Activated CD8-positive, alpha-beta T cell treated with anti-CD3 and anti-CD28 coated beads for 36 hours (primary cell): ENCODE data around the gene RAB33B. TPM values are rescaled to one million over a fixed set of nuclear protein-coding genes. Genes with fewer than 3 reads are reported as not detected.
"Not testable (repeated sequence)": the region's sequence is repeated elsewhere in the genome, so short reads cannot be mapped to it uniquely, and the experiment has no call there.

Experiments used
- ATAC-seq: fragments of 200-7000 bp; cut with Tn5 transposase; one replicate; pipeline ENCODE4 v1.10.0; 2021; ENCODE audit warnings: mild to moderate bottlenecking, moderate library complexity
- CTCF ChIA-PET: fragments of 350-600 bp; sonication (Branson Sonifier 250); formaldehyde crosslinking; loops from one replicate; lab custom pipeline; 2021; ENCODE audit warnings: antibody characterized with exemption; lab: Charles Lee
- POLR2A ChIA-PET: fragments of 350-600 bp; sonication (Branson Sonifier 250); formaldehyde crosslinking; loops from one replicate; lab custom pipeline; 2021; ENCODE audit warnings: antibody characterized with exemption; lab: Charles Lee
- DNase-seq: peaks from one replicate; pipeline ENCODE4 v3.0.0-alpha.2; 2020
- H3K27ac Mint-ChIP-seq: one replicate; pipeline ENCODE4 v1.8.0; 2021; ENCODE audit warnings: mild to moderate bottlenecking, mixed read lengths
- H3K27me3 Mint-ChIP-seq: one replicate; pipeline ENCODE4 v1.8.0; 2021; ENCODE audit warnings: mixed read lengths
- H3K36me3 Mint-ChIP-seq: one replicate; pipeline ENCODE4 v1.8.0; 2021; ENCODE audit warnings: low read depth, mixed read lengths
- H3K4me1 Mint-ChIP-seq: one replicate; pipeline ENCODE4 v1.8.0; 2021; ENCODE audit warnings: low read depth, mixed read lengths
- H3K4me3 Mint-ChIP-seq: one replicate; pipeline ENCODE4 v1.8.0; 2021; ENCODE audit warnings: mild to moderate bottlenecking, moderate library complexity, mixed read lengths
- H3K9me3 Mint-ChIP-seq: one replicate; pipeline ENCODE4 v1.8.0; 2021; ENCODE audit warnings: mixed read lengths
- intact Hi-C: fragments of 100-400 bp; cut with micrococcal nuclease; formaldehyde crosslinking; loops from one replicate; pipeline ENCODE4 v1.10.0; 2022
- total RNA-seq, 2 experiments: library from RNA; stranded (reverse); gene quantifications; one replicate each; pipeline ENCODE4 v1.2.3, GENCODE V29; 2021
- TF ChIP-seq, protein P1 (sequence below): fragments of 200-600 bp; IDR thresholded peaks from one replicate; pipeline ENCODE4 v1.8.0; 2022; ENCODE audit warnings: antibody characterized with exemption, mild to moderate bottlenecking

RAB33B gene
- total RNA-seq, 2 experiments from 2014 or later = 6.1 to 6.2 TPM

DNA sequence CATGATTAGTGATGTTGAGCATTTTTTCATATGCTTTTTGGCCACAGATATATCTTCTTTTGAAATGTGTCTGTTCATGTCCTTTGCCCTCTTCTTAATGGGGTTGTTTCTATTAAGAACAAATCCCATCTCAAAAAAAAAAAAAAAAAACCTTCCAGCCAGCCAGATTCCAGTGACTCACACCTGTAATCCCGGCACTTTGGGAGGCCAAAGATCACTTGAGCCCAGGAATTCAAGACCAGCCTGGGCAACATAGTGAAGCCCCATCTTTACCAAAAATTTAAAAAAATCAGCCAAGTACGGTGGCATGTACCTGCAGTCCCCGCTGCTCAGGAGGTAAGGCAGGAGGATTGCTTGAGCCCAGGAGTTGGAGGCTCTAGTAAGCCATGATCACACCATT, 5.1 kb downstream of the RAB33B start:
- H3K4me1 Mint-ChIP-seq = peaks cover 54% of the 10 kb centered on the region
- DNase-seq = no peak
- H3K9me3 Mint-ChIP-seq = no peaks in the 10 kb centered on the region
- CTCF ChIA-PET = no interaction called here
- intact Hi-C loops = loop anchor here (10.0 kb wide), 1 partner anchor 374 kb away; no protein-coding TSS in a partner anchor
- TF ChIP-seq, protein P1, sequence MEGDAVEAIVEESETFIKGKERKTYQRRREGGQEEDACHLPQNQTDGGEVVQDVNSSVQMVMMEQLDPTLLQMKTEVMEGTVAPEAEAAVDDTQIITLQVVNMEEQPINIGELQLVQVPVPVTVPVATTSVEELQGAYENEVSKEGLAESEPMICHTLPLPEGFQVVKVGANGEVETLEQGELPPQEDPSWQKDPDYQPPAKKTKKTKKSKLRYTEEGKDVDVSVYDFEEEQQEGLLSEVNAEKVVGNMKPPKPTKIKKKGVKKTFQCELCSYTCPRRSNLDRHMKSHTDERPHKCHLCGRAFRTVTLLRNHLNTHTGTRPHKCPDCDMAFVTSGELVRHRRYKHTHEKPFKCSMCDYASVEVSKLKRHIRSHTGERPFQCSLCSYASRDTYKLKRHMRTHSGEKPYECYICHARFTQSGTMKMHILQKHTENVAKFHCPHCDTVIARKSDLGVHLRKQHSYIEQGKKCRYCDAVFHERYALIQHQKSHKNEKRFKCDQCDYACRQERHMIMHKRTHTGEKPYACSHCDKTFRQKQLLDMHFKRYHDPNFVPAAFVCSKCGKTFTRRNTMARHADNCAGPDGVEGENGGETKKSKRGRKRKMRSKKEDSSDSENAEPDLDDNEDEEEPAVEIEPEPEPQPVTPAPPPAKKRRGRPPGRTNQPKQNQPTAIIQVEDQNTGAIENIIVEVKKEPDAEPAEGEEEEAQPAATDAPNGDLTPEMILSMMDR = no peak
- no peak overlapping the region for H3K4me3 Mint-ChIP-seq
- no peak overlapping the region for H3K27ac Mint-ChIP-seq
- no peak for ATAC-seq
- peaks cover 13% of the 10 kb centered on the region for H3K36me3 Mint-ChIP-seq
- H3K27me3 Mint-ChIP-seq = no peaks in the 10 kb centered on the region
- POLR2A ChIA-PET = no interaction called here

DNA sequence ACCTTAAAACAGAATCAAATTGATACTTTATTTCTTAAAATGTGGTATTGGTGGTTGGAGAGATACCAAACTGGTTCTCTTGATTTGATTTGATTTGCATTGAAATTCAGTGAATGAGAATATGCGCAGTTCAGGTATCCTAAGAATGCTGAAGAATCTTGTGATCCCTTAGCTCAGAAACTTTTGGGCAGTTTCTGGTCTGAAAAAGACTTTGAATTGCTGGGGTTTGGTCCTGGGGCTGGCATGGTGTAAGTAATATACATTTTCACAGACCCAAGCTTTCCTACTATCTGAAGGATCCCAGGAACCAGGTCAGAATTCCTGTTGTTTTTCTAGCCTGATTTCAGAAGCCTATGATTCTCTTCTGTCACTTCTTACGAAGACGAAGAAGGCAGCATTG, 6.6 kb downstream of the RAB33B start:
- Mint-ChIP-seq H3K36me3 (peaks cover 18% of the 10 kb centered on the region), H3K9me3 (peaks cover 2% of the 10 kb centered on the region), H3K27me3 (no peaks in the 10 kb centered on the region), H3K27ac (no peak overlapping the region), H3K4me1 (peaks cover 47% of the 10 kb centered on the region), H3K4me3 (no peak overlapping the region)
- intact Hi-C loops = no loop called here
- ChIA-PET POLR2A (no interaction called here), CTCF (no interaction called here)
- DNase-seq (no peak), ATAC-seq (no peak)
- TF ChIP-seq, protein P1 = no peak

DNA sequence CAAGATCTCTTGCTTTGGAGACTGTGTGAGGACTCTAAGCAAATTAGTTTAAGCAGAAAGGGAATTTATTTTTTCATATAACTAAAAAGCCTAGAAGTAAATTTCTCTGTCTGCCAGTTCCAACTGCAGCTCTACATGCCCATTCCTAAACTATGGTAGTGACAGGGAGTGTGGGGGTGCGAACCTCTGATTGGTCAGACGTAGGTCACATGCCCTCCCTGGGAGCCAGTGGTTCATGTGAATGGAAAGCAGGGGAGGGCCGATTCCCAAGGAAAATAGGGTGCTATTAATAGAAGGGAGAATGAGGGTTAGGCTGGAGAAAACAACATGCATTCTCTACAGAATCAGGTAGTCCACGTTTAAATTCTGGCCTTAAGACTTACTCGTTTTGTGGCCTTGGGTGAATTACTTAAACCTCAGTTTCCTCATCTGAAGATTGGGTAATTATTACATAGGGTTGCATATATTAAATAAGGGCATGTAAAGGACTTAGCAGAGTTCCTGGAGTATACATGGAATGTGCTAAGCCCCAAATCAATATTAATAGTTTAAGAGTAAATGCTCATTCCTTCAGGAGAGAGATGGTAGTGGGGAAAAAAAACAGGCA, 7.2 kb downstream of the RAB33B start:
- Mint-ChIP-seq H3K4me1 (peaks cover 44% of the 10 kb centered on the region), H3K4me3 (no peak overlapping the region), H3K36me3 (peaks cover 20% of the 10 kb centered on the region), H3K27me3 (no peaks in the 10 kb centered on the region), H3K9me3 (peaks cover 2% of the 10 kb centered on the region), H3K27ac (no peak overlapping the region)
- POLR2A ChIA-PET = no interaction called here
- TF ChIP-seq, protein P1 = no peak
- ATAC-seq = no peak
- CTCF ChIA-PET = no interaction called here
- intact Hi-C loops = no loop called here
- no peak for DNase-seq

DNA sequence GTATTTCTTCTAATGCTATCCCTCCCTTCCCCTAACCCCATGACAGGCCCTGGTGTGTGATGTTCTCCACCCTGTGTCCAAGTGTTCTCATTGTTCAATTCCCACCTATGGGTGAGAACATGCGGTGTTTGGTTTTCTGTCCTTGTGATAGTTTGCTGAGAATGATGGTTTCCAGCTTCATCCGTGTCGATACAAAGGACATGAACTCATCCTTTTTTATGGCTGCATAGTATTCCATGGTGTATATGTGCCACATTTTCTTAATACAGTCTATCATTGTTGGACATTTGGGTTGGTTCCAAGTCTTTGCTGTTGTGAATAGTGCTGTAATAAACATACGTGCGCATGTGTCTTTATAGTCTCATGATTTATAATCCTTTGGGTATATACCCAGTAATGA, 10.6 kb downstream of the RAB33B start:
- H3K27me3 Mint-ChIP-seq, H3K4me3 Mint-ChIP-seq, ATAC-seq, POLR2A ChIA-PET, H3K27ac Mint-ChIP-seq, DNase-seq, intact Hi-C loops: not testable (repeated sequence)
- peaks cover 12% of the 10 kb centered on the region for H3K9me3 Mint-ChIP-seq
- peaks cover 31% of the 10 kb centered on the region for H3K36me3 Mint-ChIP-seq
- peaks cover 16% of the 10 kb centered on the region for H3K4me1 Mint-ChIP-seq
- CTCF ChIA-PET = interaction anchor here (0.9 kb wide), 1 partner anchor 12 kb away, joined by 3 read pairs; no protein-coding TSS in a partner anchor

DNA sequence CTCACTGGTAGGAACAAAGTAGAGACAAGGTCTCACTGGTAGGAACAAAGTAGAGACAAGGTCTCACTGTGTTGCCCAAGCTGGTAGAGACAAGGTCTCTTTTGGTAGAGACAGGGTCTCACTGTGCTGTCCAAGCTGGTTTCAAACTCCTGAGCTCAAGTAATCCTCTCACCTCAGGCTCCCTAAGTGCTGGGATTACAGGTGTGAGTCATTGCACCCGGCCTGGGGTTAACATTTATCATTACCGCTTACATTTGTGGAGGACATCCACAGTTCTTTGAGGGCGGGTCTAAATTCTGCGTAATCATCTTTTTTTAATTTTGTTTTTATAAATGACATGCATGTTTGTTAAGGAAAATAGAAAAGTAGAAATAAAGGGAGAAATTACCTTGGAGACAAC, 12.0 kb downstream of the RAB33B start:
- Mint-ChIP-seq H3K4me3 (no peak overlapping the region), H3K27me3 (no peaks in the 10 kb centered on the region), H3K36me3 (peaks cover 29% of the 10 kb centered on the region), H3K9me3 (peaks cover 12% of the 10 kb centered on the region), H3K4me1 (peaks cover 12% of the 10 kb centered on the region), H3K27ac (no peak overlapping the region)
- ATAC-seq (no peak), DNase-seq (no peak)
- ChIA-PET POLR2A (no interaction called here), CTCF (interaction anchor here (0.9 to 1.1 kb wide), 3 partner anchors 13 to 74 kb away, joined by 3 read pairs; no protein-coding TSS in a partner anchor)
- intact Hi-C loops = no loop called here
- TF ChIP-seq, protein P1 = no peak

DNA sequence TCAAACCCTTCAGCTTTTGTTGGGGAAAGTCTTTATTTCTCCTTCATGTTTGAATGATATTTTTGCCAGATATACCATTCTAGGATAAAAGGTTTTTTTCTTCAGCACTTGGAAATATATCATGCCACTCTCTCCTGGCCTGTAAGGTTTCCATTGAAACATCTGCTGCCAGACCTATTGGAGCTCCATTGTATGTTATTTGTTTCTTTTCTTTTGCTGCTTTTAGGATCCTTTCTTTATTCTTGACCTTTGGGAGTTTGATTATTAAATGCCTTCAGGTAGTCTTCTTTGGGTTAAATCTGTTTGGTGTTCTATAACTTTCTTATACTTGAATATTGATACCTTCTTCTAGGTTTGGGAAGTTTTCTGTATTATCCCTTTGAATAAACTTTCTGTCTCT, 14.8 kb downstream of the RAB33B start:
- H3K27me3 Mint-ChIP-seq, ATAC-seq, POLR2A ChIA-PET, H3K4me1 Mint-ChIP-seq, H3K27ac Mint-ChIP-seq, DNase-seq, intact Hi-C loops, H3K4me3 Mint-ChIP-seq: not testable (repeated sequence)
- CTCF ChIA-PET = interaction anchor here (0.8 to 1.5 kb wide), 2 partner anchors 55 to 188 kb away, joined by 3 read pairs; no protein-coding TSS in a partner anchor
- Mint-ChIP-seq H3K36me3 (peaks cover 43% of the 10 kb centered on the region), H3K9me3 (peaks cover 20% of the 10 kb centered on the region)
